Measurements from ENCODE around the gene BAAT. TPM values are rescaled to one million over a fixed set of nuclear protein-coding genes. Genes with fewer than 3 reads are reported as not detected.

The BAAT gene
- polyA plus RNA-seq, 4 donors = 0.13 to 0.56 (median 0.27) TPM

- peak in 2 of 4 donors; percentile 27 to 28 for DNase-seq (ENCODE audit: low read depth in 4 of 4, low spot score in 3 of 4)
These were observed 14.3 kb upstream of the BAAT start for GRCh38 chr9:101398930-101399642.

- DNase-seq (ENCODE audit: low read depth in 4 of 4, low spot score in 3 of 4) = peak; percentile 92 to 99 (median 97)
These were observed 13.5 kb upstream of the BAAT start, which contains the start of the genes MRPL50 and ZNF189 for GRCh38 chr9:101398068-101398929. Gene MRPL50, minus strand, starts transcription at chr9:101398618. Its CDS starts 26 bp downstream, at chr9:101398592. Gene ZNF189, plus strand, starts transcription at chr9:101398851. Its CDS starts 306 bp downstream, at chr9:101399157.

- no peak for DNase-seq (ENCODE audit: low read depth in 4 of 4, low spot score in 3 of 4)
These were observed 12.9 kb upstream of the BAAT start for GRCh38 chr9:101397746-101398067.

GRCh38 chr9:101394687-101395086 is 9.9 kb upstream of the BAAT start:
- no peak for DNase-seq (ENCODE audit: low read depth in 4 of 4, low spot score in 3 of 4)

GRCh38 chr9:101393135-101393534 is 8.3 kb upstream of the BAAT start:
- DNase-seq (ENCODE audit: low read depth in 4 of 4, low spot score in 3 of 4) = no peak

GRCh38 chr9:101388507-101388993 is 3.7 kb upstream of the BAAT start:
- DNase-seq (ENCODE audit: low read depth in 4 of 4, low spot score in 3 of 4) = no peak

GRCh38 chr9:101387871-101388506 is 3.2 kb upstream of the BAAT start:
- no peak for DNase-seq (ENCODE audit: low read depth in 4 of 4, low spot score in 3 of 4)

- no peak for DNase-seq (ENCODE audit: low read depth in 4 of 4, low spot score in 3 of 4)
These were observed 1.4 kb downstream of the BAAT start for GRCh38 chr9:101383361-101383760.

GRCh38 chr9:101381833-101382342 is 2.9 kb downstream of the BAAT start:
- DNase-seq (ENCODE audit: low read depth in 4 of 4, low spot score in 3 of 4) = no peak

GRCh38 chr9:101381118-101381517 is 3.7 kb downstream of the BAAT start:
- no peak for DNase-seq (ENCODE audit: low read depth in 4 of 4, low spot score in 3 of 4)

GRCh38 chr9:101380295-101380694 is 4.5 kb downstream of the BAAT start:
- no peak for DNase-seq (ENCODE audit: low read depth in 4 of 4, low spot score in 3 of 4)

- no peak for DNase-seq (ENCODE audit: low read depth in 4 of 4, low spot score in 3 of 4)
These were observed 8.5 kb downstream of the BAAT start for GRCh38 chr9:101376111-101376848.

- DNase-seq (ENCODE audit: low read depth in 4 of 4, low spot score in 3 of 4) = no peak
These were observed 9.3 kb downstream of the BAAT start for GRCh38 chr9:101375546-101375945.

GRCh38 chr9:101372327-101373118 is 12.3 kb downstream of the BAAT start:
- no peak for DNase-seq (ENCODE audit: low read depth in 4 of 4, low spot score in 3 of 4)

GRCh38 chr9:101371813-101372212 is 13.0 kb downstream of the BAAT start:
- no peak for DNase-seq (ENCODE audit: low read depth in 4 of 4, low spot score in 3 of 4)

GRCh38 chr9:101369884-101370531 is 14.8 kb downstream of the BAAT start:
- no peak for DNase-seq (ENCODE audit: low read depth in 4 of 4, low spot score in 3 of 4)

GRCh38 chr9:101369286-101369685 is 15.5 kb downstream of the BAAT start:
- DNase-seq (ENCODE audit: low read depth in 4 of 4, low spot score in 3 of 4) = no peak

- DNase-seq (ENCODE audit: low read depth in 4 of 4, low spot score in 3 of 4) = no peak
These were observed 17.5 kb downstream of the BAAT start for GRCh38 chr9:101367323-101367722.

Measured in right renal pelvis (tissue), 4 donors.